ENCODE data around the gene CNTNAP4. TPM values are rescaled to one million over a fixed set of nuclear protein-coding genes. Genes with fewer than 3 reads are reported as not detected.

CNTNAP4 gene
- total and polyA plus RNA-seq, 3 experiments from 2014 or later, result not detected

- H3K4me3 Mint-ChIP-seq, result no peak overlapping the region
- no peak overlapping the region for H3K27ac ChIP-seq (ENCODE audit: low read depth, low read length)
- DNase-seq, result no peak
- no peaks in the 10 kb centered on the region for H3K4me1 Mint-ChIP-seq
- no peaks in the 10 kb centered on the region for H3K36me3 ChIP-seq (ENCODE audit: insufficient read depth, low read length)
- ChIA-PET CTCF (no interaction called here), POLR2A (no interaction called here)
- no peaks in the 10 kb centered on the region for H3K4me1 ChIP-seq (ENCODE audit: insufficient read depth, low read length)
- H3K36me3 Mint-ChIP-seq, result no peaks in the 10 kb centered on the region
- no peaks in the 10 kb centered on the region for H3K27me3 ChIP-seq (ENCODE audit: insufficient read depth, low read length, poor library complexity, severe bottlenecking)
- no peak overlapping the region for H3K4me3 ChIP-seq (ENCODE audit: low read length)
- peaks cover 0 to 14% (median 4%) of the 10 kb centered on the region in 5 donors for H3K9me3 Mint-ChIP-seq
- H3K27ac Mint-ChIP-seq, result no peak overlapping the region
- H3K9me3 ChIP-seq (ENCODE audit: low read length), result no peaks in the 10 kb centered on the region
- H3K27me3 Mint-ChIP-seq, result no peaks in the 10 kb centered on the region
Observed at GRCh38 chr16:76387994-76388393, 110.8 kb downstream of the CNTNAP4 start.

GRCh38 chr16:76389126-76389525 is 111.9 kb downstream of the CNTNAP4 start:
- Histone ChIP-seq H3K9me3 (ENCODE audit: low read length) (no peaks in the 10 kb centered on the region), H3K4me1 (ENCODE audit: insufficient read depth, low read length) (no peaks in the 10 kb centered on the region), H3K4me3 (ENCODE audit: low read length) (no peak overlapping the region), H3K27ac (ENCODE audit: low read depth, low read length) (no peak overlapping the region), H3K27me3 (ENCODE audit: insufficient read depth, low read length, poor library complexity, severe bottlenecking) (no peaks in the 10 kb centered on the region), H3K36me3 (ENCODE audit: insufficient read depth, low read length) (no peaks in the 10 kb centered on the region)
- H3K27ac Mint-ChIP-seq, result no peak overlapping the region
- H3K4me3 Mint-ChIP-seq, result no peak overlapping the region
- no peaks in the 10 kb centered on the region for H3K27me3 Mint-ChIP-seq
- H3K36me3 Mint-ChIP-seq, result no peaks in the 10 kb centered on the region
- CTCF ChIA-PET, result no interaction called here
- no peak for DNase-seq
- POLR2A ChIA-PET, result no interaction called here
- no peaks in the 10 kb centered on the region for H3K4me1 Mint-ChIP-seq
- peaks cover 0 to 22% (median 4%) of the 10 kb centered on the region in 5 donors for H3K9me3 Mint-ChIP-seq

GRCh38 chr16:76390476-76390875 is 113.3 kb downstream of the CNTNAP4 start:
- no peak overlapping the region for H3K4me3 ChIP-seq (ENCODE audit: low read length)
- Mint-ChIP-seq H3K4me1 (no peaks in the 10 kb centered on the region), H3K9me3 (peaks cover 0 to 23% (median 4%) of the 10 kb centered on the region in 5 donors), H3K36me3 (no peaks in the 10 kb centered on the region), H3K27ac (no peak overlapping the region), H3K27me3 (no peaks in the 10 kb centered on the region), H3K4me3 (no peak overlapping the region)
- H3K36me3 ChIP-seq (ENCODE audit: insufficient read depth, low read length), result no peaks in the 10 kb centered on the region
- H3K27me3 ChIP-seq (ENCODE audit: insufficient read depth, low read length, poor library complexity, severe bottlenecking), result no peaks in the 10 kb centered on the region
- no peaks in the 10 kb centered on the region for H3K9me3 ChIP-seq (ENCODE audit: low read length)
- DNase-seq, result no peak
- no peaks in the 10 kb centered on the region for H3K4me1 ChIP-seq (ENCODE audit: insufficient read depth, low read length)
- POLR2A ChIA-PET, result no interaction called here
- CTCF ChIA-PET, result no interaction called here
- H3K27ac ChIP-seq (ENCODE audit: low read depth, low read length), result no peak overlapping the region

GRCh38 chr16:76396977-76397376 is 119.8 kb downstream of the CNTNAP4 start:
- Mint-ChIP-seq H3K9me3 (peaks cover 2 to 24% (median 12%) of the 10 kb centered on the region in 5 donors), H3K27ac (no peak overlapping the region), H3K27me3 (no peaks in the 10 kb centered on the region), H3K4me1 (no peaks in the 10 kb centered on the region), H3K4me3 (no peak overlapping the region), H3K36me3 (no peaks in the 10 kb centered on the region)
- Histone ChIP-seq H3K9me3 (ENCODE audit: low read length) (no peaks in the 10 kb centered on the region), H3K27me3 (ENCODE audit: insufficient read depth, low read length, poor library complexity, severe bottlenecking) (no peaks in the 10 kb centered on the region), H3K4me1 (ENCODE audit: insufficient read depth, low read length) (no peaks in the 10 kb centered on the region), H3K4me3 (ENCODE audit: low read length) (no peak overlapping the region), H3K36me3 (ENCODE audit: insufficient read depth, low read length) (no peaks in the 10 kb centered on the region), H3K27ac (ENCODE audit: low read depth, low read length) (no peak overlapping the region)
- no peak for DNase-seq
- CTCF ChIA-PET, result no interaction called here
- POLR2A ChIA-PET, result no interaction called here

DNA sequence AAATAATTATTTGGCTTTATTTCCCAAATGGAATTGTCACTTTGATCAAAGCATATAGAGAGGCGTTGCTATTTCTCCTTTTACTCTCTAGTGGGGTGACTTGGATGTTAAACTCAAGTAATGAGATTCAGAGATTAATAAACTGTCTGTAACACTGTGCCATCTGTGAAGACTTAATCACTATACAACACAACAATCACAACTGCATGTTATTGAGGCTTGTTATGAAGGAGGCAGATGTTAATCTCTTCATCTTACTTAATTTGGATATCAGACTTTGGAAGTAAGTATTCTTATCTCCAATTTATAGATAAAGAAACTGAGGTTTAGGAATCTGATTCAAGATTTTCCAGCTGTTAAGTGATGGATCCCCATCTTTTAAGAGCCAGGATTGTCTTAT is 132.5 kb downstream of the CNTNAP4 start:
- ChIA-PET CTCF (no interaction called here), POLR2A (no interaction called here)
- no peaks in the 10 kb centered on the region for H3K36me3 Mint-ChIP-seq
- H3K4me3 Mint-ChIP-seq, result no peak overlapping the region
- no peaks in the 10 kb centered on the region for H3K27me3 ChIP-seq (ENCODE audit: insufficient read depth, low read length, poor library complexity, severe bottlenecking)
- DNase-seq, result no peak
- H3K9me3 ChIP-seq (ENCODE audit: low read length), result no peaks in the 10 kb centered on the region
- no peaks in the 10 kb centered on the region for H3K27me3 Mint-ChIP-seq
- H3K4me3 ChIP-seq (ENCODE audit: low read length), result no peak overlapping the region
- H3K4me1 Mint-ChIP-seq, result no peaks in the 10 kb centered on the region
- no peak overlapping the region for H3K27ac ChIP-seq (ENCODE audit: low read depth, low read length)
- no peak overlapping the region for H3K27ac Mint-ChIP-seq
- H3K4me1 ChIP-seq (ENCODE audit: insufficient read depth, low read length), result no peaks in the 10 kb centered on the region
- no peaks in the 10 kb centered on the region for H3K36me3 ChIP-seq (ENCODE audit: insufficient read depth, low read length)
- H3K9me3 Mint-ChIP-seq, result peaks cover 0 to 21% (median 6%) of the 10 kb centered on the region in 5 donors

DNA sequence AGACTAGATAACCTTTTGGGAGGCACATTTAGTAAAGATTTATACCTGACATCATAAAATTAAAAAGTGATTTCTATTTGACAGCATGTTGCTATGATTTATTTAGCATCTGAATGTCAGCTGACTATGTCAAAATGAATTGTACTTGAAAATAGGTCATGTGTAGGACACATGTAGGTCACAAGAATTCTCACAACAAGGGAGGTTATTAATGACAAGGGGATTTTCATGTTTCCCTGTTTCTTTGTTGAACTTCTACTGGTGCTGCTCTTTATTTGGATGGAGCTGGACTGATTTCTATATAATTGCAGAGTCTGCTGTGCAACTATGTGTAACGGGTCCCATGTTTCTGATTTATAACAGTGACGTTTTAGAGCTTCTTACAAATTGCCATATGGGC is 144.4 kb downstream of the CNTNAP4 start:
- DNase-seq, result no peak
- H3K27me3 ChIP-seq (ENCODE audit: insufficient read depth, low read length, poor library complexity, severe bottlenecking), result no peaks in the 10 kb centered on the region
- H3K27ac Mint-ChIP-seq, result no peak overlapping the region
- no peaks in the 10 kb centered on the region for H3K4me1 ChIP-seq (ENCODE audit: insufficient read depth, low read length)
- CTCF ChIA-PET, result no interaction called here
- H3K9me3 Mint-ChIP-seq, result peaks cover 0 to 22% (median 4%) of the 10 kb centered on the region in 5 donors
- H3K4me3 Mint-ChIP-seq, result no peak overlapping the region
- POLR2A ChIA-PET, result no interaction called here
- H3K27ac ChIP-seq (ENCODE audit: low read depth, low read length), result no peak overlapping the region
- H3K4me1 Mint-ChIP-seq, result no peaks in the 10 kb centered on the region
- H3K9me3 ChIP-seq (ENCODE audit: low read length), result no peaks in the 10 kb centered on the region
- no peaks in the 10 kb centered on the region for H3K27me3 Mint-ChIP-seq
- H3K4me3 ChIP-seq (ENCODE audit: low read length), result no peak overlapping the region
- no peaks in the 10 kb centered on the region for H3K36me3 Mint-ChIP-seq
- H3K36me3 ChIP-seq (ENCODE audit: insufficient read depth, low read length), result no peaks in the 10 kb centered on the region

GRCh38 chr16:76428858-76429257 is 151.7 kb downstream of the CNTNAP4 start:
- no peaks in the 10 kb centered on the region for H3K4me1 ChIP-seq (ENCODE audit: insufficient read depth, low read length)
- Mint-ChIP-seq H3K4me1 (no peaks in the 10 kb centered on the region), H3K36me3 (no peaks in the 10 kb centered on the region), H3K4me3 (no peak overlapping the region), H3K27ac (no peak overlapping the region), H3K27me3 (peaks cover 0 to 2% of the 10 kb centered on the region in 2 donors), H3K9me3 (peaks cover 0 to 8% (median 6%) of the 10 kb centered on the region in 5 donors)
- H3K27ac ChIP-seq (ENCODE audit: low read depth, low read length), result no peak overlapping the region
- POLR2A ChIA-PET, result no interaction called here
- H3K36me3 ChIP-seq (ENCODE audit: insufficient read depth, low read length), result no peaks in the 10 kb centered on the region
- no peak for DNase-seq
- H3K9me3 ChIP-seq (ENCODE audit: low read length), result no peaks in the 10 kb centered on the region
- CTCF ChIA-PET, result no interaction called here
- H3K4me3 ChIP-seq (ENCODE audit: low read length), result no peak overlapping the region
- H3K27me3 ChIP-seq (ENCODE audit: insufficient read depth, low read length, poor library complexity, severe bottlenecking), result no peaks in the 10 kb centered on the region

DNA sequence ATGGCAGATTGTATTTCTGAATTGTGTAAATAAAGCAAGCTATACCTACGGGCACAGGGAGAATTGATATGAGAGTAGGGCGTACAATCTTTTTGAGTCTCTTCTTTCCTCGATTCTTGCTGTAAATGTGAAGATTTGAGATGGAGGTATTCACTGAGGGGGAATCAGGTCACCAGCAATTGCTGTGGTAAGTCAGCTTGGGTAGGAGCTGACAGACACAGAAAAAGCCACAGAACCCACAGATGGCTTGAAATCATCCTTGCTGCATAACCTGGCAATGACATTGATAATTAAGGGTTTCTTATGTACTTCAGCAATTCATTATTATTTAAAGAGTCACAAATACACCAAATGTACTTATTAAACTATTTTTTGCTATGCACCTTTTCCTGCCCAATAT is 164.2 kb downstream of the CNTNAP4 start:
- POLR2A ChIA-PET, result no interaction called here
- H3K4me1 Mint-ChIP-seq, result no peaks in the 10 kb centered on the region
- Histone ChIP-seq H3K27ac (ENCODE audit: low read depth, low read length) (no peak overlapping the region), H3K27me3 (ENCODE audit: insufficient read depth, low read length, poor library complexity, severe bottlenecking) (no peaks in the 10 kb centered on the region), H3K4me3 (ENCODE audit: low read length) (no peak overlapping the region), H3K4me1 (ENCODE audit: insufficient read depth, low read length) (no peaks in the 10 kb centered on the region), H3K36me3 (ENCODE audit: insufficient read depth, low read length) (no peaks in the 10 kb centered on the region), H3K9me3 (ENCODE audit: low read length) (no peaks in the 10 kb centered on the region)
- no peaks in the 10 kb centered on the region for H3K36me3 Mint-ChIP-seq
- CTCF ChIA-PET, result no interaction called here
- no peaks in the 10 kb centered on the region for H3K27me3 Mint-ChIP-seq
- DNase-seq, result no peak
- no peak overlapping the region for H3K4me3 Mint-ChIP-seq
- no peak overlapping the region for H3K27ac Mint-ChIP-seq
- peaks cover 2 to 36% (median 7%) of the 10 kb centered on the region in 5 donors for H3K9me3 Mint-ChIP-seq

GRCh38 chr16:76441876-76442275 is 164.7 kb downstream of the CNTNAP4 start:
- no peak overlapping the region for H3K4me3 ChIP-seq (ENCODE audit: low read length)
- no peak overlapping the region for H3K27ac Mint-ChIP-seq
- peaks cover 2 to 38% (median 7%) of the 10 kb centered on the region in 5 donors for H3K9me3 Mint-ChIP-seq
- no peak for DNase-seq
- no peaks in the 10 kb centered on the region for H3K4me1 ChIP-seq (ENCODE audit: insufficient read depth, low read length)
- H3K4me1 Mint-ChIP-seq, result no peaks in the 10 kb centered on the region
- ChIA-PET CTCF (no interaction called here), POLR2A (no interaction called here)
- H3K27me3 ChIP-seq (ENCODE audit: insufficient read depth, low read length, poor library complexity, severe bottlenecking), result no peaks in the 10 kb centered on the region
- H3K27me3 Mint-ChIP-seq, result no peaks in the 10 kb centered on the region
- no peaks in the 10 kb centered on the region for H3K9me3 ChIP-seq (ENCODE audit: low read length)
- no peaks in the 10 kb centered on the region for H3K36me3 ChIP-seq (ENCODE audit: insufficient read depth, low read length)
- no peak overlapping the region for H3K27ac ChIP-seq (ENCODE audit: low read depth, low read length)
- H3K36me3 Mint-ChIP-seq, result no peaks in the 10 kb centered on the region
- no peak overlapping the region for H3K4me3 Mint-ChIP-seq
